ENCODE results near the gene ZNF594.
"Not testable (repeated sequence)": the region's sequence is repeated elsewhere in the genome, so short reads cannot be mapped to it uniquely, and the experiment has no call there.

Gene ZNF594

GRCh38 chr17:5191541-5192417 is at the start of gene ZNF594:
TSS of gene ZNF594 (minus strand) at chr17:5191868. CDS start at chr17:5184256, 7,612 bp downstream.
- Histone ChIP-seq H3K79me2 (ENCODE audit: insufficient read depth, low read length) (peaks cover 27% of the 10 kb centered on the region), H3K9me2 (replicated peaks; ENCODE audit: low read depth, low read length) (no peaks in the 10 kb centered on the region), H3K4me3 (ENCODE audit: low read length, poor library complexity, severe bottlenecking) (peak within 1 kb of the TSS; percentile 99), H2AFZ (ENCODE audit: low read length) (peak within 1 kb of the TSS; percentile 90), H3F3A (ENCODE audit: low read depth) (no peaks in the 10 kb centered on the region), H3K4me2 (ENCODE audit: low read depth, low read length, poor library complexity, severe bottlenecking) (peak within 1 kb of the TSS; percentile 99), H3K27me3 (ENCODE audit: insufficient read depth, low read length, poor library complexity, severe bottlenecking) (no peaks in the 10 kb centered on the region), H3K4me1 (ENCODE audit: insufficient read depth, low read length, poor library complexity, severe bottlenecking) (peaks cover 28% of the 10 kb centered on the region), H3K9ac (ENCODE audit: low read depth, low read length, poor library complexity, severe bottlenecking) (peak within 1 kb of the TSS; percentile 94), H4K20me1 (ENCODE audit: insufficient read depth, low read length, poor library complexity, severe bottlenecking) (no peaks in the 10 kb centered on the region), H3K9me3 (ENCODE audit: insufficient read depth, low read depth, low read length) (no peaks in the 10 kb centered on the region), H3K36me3 (ENCODE audit: insufficient read depth, low read length) (no peaks in the 10 kb centered on the region)
- TF ChIP-seq, protein P1, sequence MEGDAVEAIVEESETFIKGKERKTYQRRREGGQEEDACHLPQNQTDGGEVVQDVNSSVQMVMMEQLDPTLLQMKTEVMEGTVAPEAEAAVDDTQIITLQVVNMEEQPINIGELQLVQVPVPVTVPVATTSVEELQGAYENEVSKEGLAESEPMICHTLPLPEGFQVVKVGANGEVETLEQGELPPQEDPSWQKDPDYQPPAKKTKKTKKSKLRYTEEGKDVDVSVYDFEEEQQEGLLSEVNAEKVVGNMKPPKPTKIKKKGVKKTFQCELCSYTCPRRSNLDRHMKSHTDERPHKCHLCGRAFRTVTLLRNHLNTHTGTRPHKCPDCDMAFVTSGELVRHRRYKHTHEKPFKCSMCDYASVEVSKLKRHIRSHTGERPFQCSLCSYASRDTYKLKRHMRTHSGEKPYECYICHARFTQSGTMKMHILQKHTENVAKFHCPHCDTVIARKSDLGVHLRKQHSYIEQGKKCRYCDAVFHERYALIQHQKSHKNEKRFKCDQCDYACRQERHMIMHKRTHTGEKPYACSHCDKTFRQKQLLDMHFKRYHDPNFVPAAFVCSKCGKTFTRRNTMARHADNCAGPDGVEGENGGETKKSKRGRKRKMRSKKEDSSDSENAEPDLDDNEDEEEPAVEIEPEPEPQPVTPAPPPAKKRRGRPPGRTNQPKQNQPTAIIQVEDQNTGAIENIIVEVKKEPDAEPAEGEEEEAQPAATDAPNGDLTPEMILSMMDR (conservative IDR thresholded peaks at IDR 0.05; ENCODE audit: low read length): peak; percentile 74
- no peak for TF ChIP-seq EZH2phosphoT487 (IDR thresholded peaks at IDR 0.05; ENCODE audit: borderline replicate concordance)

- not testable (repeated sequence) for H3K9ac ChIP-seq (ENCODE audit: low read depth, low read length, poor library complexity, severe bottlenecking); H3K4me1 ChIP-seq (ENCODE audit: insufficient read depth, low read length, poor library complexity, severe bottlenecking); H3K9me2 ChIP-seq (replicated peaks; ENCODE audit: low read depth, low read length); H3K4me2 ChIP-seq (ENCODE audit: low read depth, low read length, poor library complexity, severe bottlenecking); H3K36me3 ChIP-seq (ENCODE audit: insufficient read depth, low read length); H2AFZ ChIP-seq (ENCODE audit: low read length); H3K27me3 ChIP-seq (ENCODE audit: insufficient read depth, low read length, poor library complexity, severe bottlenecking); H3K79me2 ChIP-seq (ENCODE audit: insufficient read depth, low read length); H3F3A ChIP-seq (ENCODE audit: low read depth); H3K9me3 ChIP-seq (ENCODE audit: insufficient read depth, low read depth, low read length); H3K4me3 ChIP-seq (ENCODE audit: low read length, poor library complexity, severe bottlenecking); H4K20me1 ChIP-seq (ENCODE audit: insufficient read depth, low read length, poor library complexity, severe bottlenecking)
These were observed 48.1 kb upstream of the ZNF594 start for GRCh38 chr17:5239769-5240168.

DNA sequence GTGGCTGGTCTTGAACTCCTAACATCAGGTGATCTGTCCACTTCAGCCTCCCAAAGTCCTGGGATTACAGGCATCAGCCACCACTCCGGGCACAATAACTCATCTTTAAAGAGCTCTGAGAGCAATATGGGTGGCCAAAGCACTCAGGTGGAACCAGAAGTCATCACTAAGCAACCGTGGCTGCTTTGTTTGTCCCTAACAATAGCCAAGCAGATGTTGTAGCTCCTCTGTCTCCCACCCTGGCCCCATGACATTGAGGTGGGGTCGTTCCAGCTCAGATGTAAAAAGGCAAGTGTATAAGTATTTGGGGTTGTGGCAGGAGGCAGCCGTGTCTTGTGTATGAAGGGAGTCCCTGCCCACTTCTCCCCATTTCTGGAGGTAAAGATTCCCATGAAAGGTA is 46.7 kb upstream of the ZNF594 start:
- Histone ChIP-seq H3K36me3 (ENCODE audit: insufficient read depth, low read length) (no peaks in the 10 kb centered on the region), H3K4me3 (ENCODE audit: low read length, poor library complexity, severe bottlenecking) (no peak overlapping the region), H3K9me2 (replicated peaks; ENCODE audit: low read depth, low read length) (no peaks in the 10 kb centered on the region), H2AFZ (ENCODE audit: low read length) (no peak overlapping the region), H3K79me2 (ENCODE audit: insufficient read depth, low read length) (no peaks in the 10 kb centered on the region), H3K9me3 (ENCODE audit: insufficient read depth, low read depth, low read length) (no peaks in the 10 kb centered on the region), H3K4me2 (ENCODE audit: low read depth, low read length, poor library complexity, severe bottlenecking) (no peak overlapping the region), H4K20me1 (ENCODE audit: insufficient read depth, low read length, poor library complexity, severe bottlenecking) (no peaks in the 10 kb centered on the region), H3K4me1 (ENCODE audit: insufficient read depth, low read length, poor library complexity, severe bottlenecking) (peaks cover 4% of the 10 kb centered on the region), H3K9ac (ENCODE audit: low read depth, low read length, poor library complexity, severe bottlenecking) (no peak overlapping the region), H3F3A (ENCODE audit: low read depth) (no peaks in the 10 kb centered on the region), H3K27me3 (ENCODE audit: insufficient read depth, low read length, poor library complexity, severe bottlenecking) (no peaks in the 10 kb centered on the region)
- TF ChIP-seq EZH2phosphoT487 (IDR thresholded peaks at IDR 0.05; ENCODE audit: borderline replicate concordance): no peak
- TF ChIP-seq, protein P1 (conservative IDR thresholded peaks at IDR 0.05; ENCODE audit: low read length): no peak

Measured in Loucy (cell line).